Endothelial cell of umbilical vein (primary cell): ENCODE measurements around the gene SH3PXD2A. TPM values are rescaled to one million over a fixed set of nuclear protein-coding genes. Genes with fewer than 3 reads are reported as not detected.

Experiments
- BruUV-seq: library from RNA; stranded (reverse); fragments of 400-500 nt; replicated peaks from 2 replicates; lab custom pipeline; 2021; lab: Mats Ljungman, UMichigan
- CTCF ChIA-PET: fragments of 300-600, 350-600 bp; sonication (Branson Sonifier 250); formaldehyde crosslinking; loops from one replicate; lab custom pipeline; 2021; ENCODE audit warnings: antibody characterized with exemption, inconsistent platforms; lab: Charles Lee
- POLR2A ChIA-PET: fragments of 300-600, 350-600 bp; sonication (Branson Sonifier 250); formaldehyde crosslinking; loops from one replicate; lab custom pipeline; 2021; ENCODE audit warnings: antibody characterized with exemption, inconsistent platforms; lab: Charles Lee
- DNase-seq: peaks from one replicate; pipeline ENCODE4 v3.0.0-alpha.2; 2011; ENCODE audit warnings: low read depth, low spot score
- FAIRE-seq: peaks from 2 replicates; lab custom pipeline; 2011; peaks lifted over from hg19 to GRCh38; lab: Jason Lieb, UNC
- H2AFZ ChIP-seq: 2 replicates; pipeline ENCODE4 v1.6.0; 2012; ENCODE audit warnings: low read depth, low read length, control low read depth, inconsistent platforms
- H3K27ac ChIP-seq: 2 replicates; pipeline ENCODE4 v1.5.1; 2011; ENCODE audit warnings: low read depth, mild to moderate bottlenecking, control low read depth, low read length, moderate library complexity; ENCODE audit not compliant: insufficient read depth
- H3K27me3 ChIP-seq, 2 experiments: 2 replicates each; pipeline versions ENCODE4 v1.6.0 to v1.6.1; 2011; ENCODE audit warnings: low read length in 2 of 2, mixed read lengths in 1 of 2; ENCODE audit not compliant: control insufficient read depth in 2 of 2, insufficient read depth in 2 of 2
- H3K36me3 ChIP-seq, 2 experiments: 2 replicates in 1 of 2; 3 replicates in 1 of 2; pipeline ENCODE4 v1.5.1; 2011; ENCODE audit warnings: low read length in 2 of 2, mild to moderate bottlenecking in 1 of 2, moderate library complexity in 1 of 2; ENCODE audit not compliant: control insufficient read depth in 2 of 2, insufficient read depth in 2 of 2; ENCODE audit errors: extremely low read depth in 1 of 2
- H3K4me1 ChIP-seq: 3 replicates; pipeline ENCODE4 v1.5.1; 2011; ENCODE audit warnings: mild to moderate bottlenecking, low read length; ENCODE audit not compliant: control insufficient read depth, insufficient read depth; ENCODE audit errors: extremely low read depth
- H3K4me2 ChIP-seq: 2 replicates; pipeline ENCODE4 v1.6.1; 2011; ENCODE audit warnings: low read length, control low read depth, mixed read lengths; ENCODE audit not compliant: insufficient read depth
- H3K4me3 ChIP-seq, 3 experiments: fragments of 200-600 bp in 1 of 3; sonication (generic), shearing (Covaris generic) in 1 of 3; replicated peaks in 1 of 3; 2 replicates each; pipeline ENCODE4 v1.5.1; 2011 to 2016; ENCODE audit warnings: control low read depth in 3 of 3, low read length in 3 of 3, mild to moderate bottlenecking in 2 of 3, inconsistent platforms in 1 of 3, low read depth in 1 of 3, moderate library complexity in 1 of 3; ENCODE audit not compliant: insufficient read depth in 1 of 3
- H3K79me2 ChIP-seq: 2 replicates; pipeline ENCODE4 v1.6.0; 2012; ENCODE audit warnings: low read length, inconsistent platforms; ENCODE audit not compliant: control insufficient read depth, insufficient read depth
- H3K9ac ChIP-seq: replicated peaks from 2 replicates; pipeline ENCODE3; 2011; ENCODE audit warnings: low read length, control low read depth; ENCODE audit not compliant: insufficient read depth; ENCODE audit errors: extremely low read depth
- H3K9me1 ChIP-seq: replicated peaks from 3 replicates; pipeline ENCODE4 v1.6.0; 2011; ENCODE audit warnings: mild to moderate bottlenecking, low read length; ENCODE audit not compliant: control insufficient read depth, insufficient read depth; ENCODE audit errors: extremely low read depth
- H3K9me3 ChIP-seq: replicated peaks from 2 replicates; pipeline ENCODE4 v1.5.1; 2012; ENCODE audit warnings: low read length, inconsistent platforms; ENCODE audit not compliant: control insufficient read depth, insufficient read depth
- H4K20me1 ChIP-seq: replicated peaks from 2 replicates; pipeline ENCODE3; 2011; ENCODE audit warnings: mild to moderate bottlenecking, low read length; ENCODE audit not compliant: control insufficient read depth, insufficient read depth; ENCODE audit errors: extremely low read depth
- EZH2 ChIP-seq: IDR thresholded peaks from 2 replicates; pipeline ENCODE4 v1.6.1; 2012; ENCODE audit warnings: borderline replicate concordance, low read depth, mild to moderate bottlenecking, moderate library complexity, low read length, inconsistent platforms; ENCODE audit not compliant: severe bottlenecking
- FOS ChIP-seq: IDR thresholded peaks from 2 replicates; pipeline ENCODE4 v1.6.1; 2011; ENCODE audit warnings: mild to moderate bottlenecking, low read length, moderate library complexity, borderline replicate concordance; ENCODE audit not compliant: insufficient read depth
- dilution Hi-C: fragments of 300-500 bp; cut with MboI; formaldehyde crosslinking; loops from one replicate; pipeline ENCODE4 v1.15.0; 2019; ENCODE audit warnings: low sequenced_read_pairs; ENCODE audit not compliant: extremely low pct_ligation_motif_present
- intact Hi-C: fragments of 100-400 bp; cut with micrococcal nuclease; formaldehyde crosslinking; loops from one replicate; pipeline ENCODE4 v1.10.0; 2022
- polyA plus RNA-seq, 4 experiments: library from polyadenylated mRNA; depleted of rRNA in 3 of 4; stranded (reverse) in 3 of 4; unstranded in 1 of 4; fragments of >200 nt; gene quantifications; 2 replicates each; pipeline versions ENCODE4 v1.2.1 to v1.2.3, GENCODE V29; 2011 to 2012; ENCODE audit warnings: missing spikeins in 1 of 4
- total RNA-seq: library from RNA; stranded (reverse); gene quantifications from 2 replicates; pipeline ENCODE4 v1.2.3, GENCODE V29; 2021
- TF ChIP-seq, protein P1 (sequence below), 2 donors: IDR thresholded peaks; 1 replicate in 1 of 2; 2 replicates in 1 of 2; pipeline ENCODE4 v1.5.1; 2011; ENCODE audit warnings: low read length in 2 of 2, mild to moderate bottlenecking in 2 of 2, moderate library complexity in 2 of 2, control low read depth in 1 of 2, inconsistent platforms in 1 of 2, low read depth in 1 of 2; ENCODE audit not compliant: insufficient read depth in 1 of 2; ENCODE audit errors: extremely low read depth in 1 of 2
- TF ChIP-seq, protein P2 (sequence below): IDR thresholded peaks from 2 replicates; pipeline ENCODE4 v1.6.1; 2011; ENCODE audit not compliant: insufficient read depth, insufficient read length

Gene SH3PXD2A
- total and polyA plus RNA-seq, 2 donors (not counting 3 experiments of a cell fraction or from before 2014, with no cell fraction given) = 1.4 to 5.1 TPM

DNA sequence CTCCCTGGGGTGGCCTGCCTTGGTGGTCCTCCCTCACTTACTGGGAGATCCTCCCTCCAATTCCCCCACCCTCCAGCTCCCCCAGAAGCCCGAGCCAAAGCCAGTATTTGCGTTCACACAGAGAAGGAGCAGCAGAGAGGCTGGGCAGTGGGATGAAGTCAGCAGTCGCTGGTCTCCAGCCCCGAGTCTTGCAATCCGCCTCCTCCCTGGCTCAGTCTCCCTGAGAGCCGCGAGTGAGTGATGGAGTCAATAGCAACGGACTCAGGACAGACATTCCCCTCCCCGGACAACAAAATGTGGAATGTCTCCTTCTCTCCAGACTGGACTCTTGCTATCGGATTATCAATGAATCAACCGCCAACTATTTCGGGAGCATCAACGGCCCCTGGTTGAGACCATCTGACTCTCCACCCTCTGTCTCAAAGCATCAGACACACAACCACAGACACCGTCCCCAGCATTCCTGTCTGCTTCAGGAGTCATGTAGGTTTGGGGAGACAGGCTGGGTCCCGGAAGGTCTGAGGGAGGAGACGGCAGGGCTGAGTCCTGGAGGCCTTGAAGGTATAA lies 178.4 kb downstream of the SH3PXD2A start:
- no peak overlapping the region for H3K27ac ChIP-seq
- no peaks in the 10 kb centered on the region for H4K20me1 ChIP-seq
- H3K9me1 ChIP-seq = no peaks in the 10 kb centered on the region
- FAIRE-seq = no peak
- CTCF ChIA-PET = no interaction called here
- no peak overlapping the region for H3K4me2 ChIP-seq
- TF ChIP-seq, protein P1, sequence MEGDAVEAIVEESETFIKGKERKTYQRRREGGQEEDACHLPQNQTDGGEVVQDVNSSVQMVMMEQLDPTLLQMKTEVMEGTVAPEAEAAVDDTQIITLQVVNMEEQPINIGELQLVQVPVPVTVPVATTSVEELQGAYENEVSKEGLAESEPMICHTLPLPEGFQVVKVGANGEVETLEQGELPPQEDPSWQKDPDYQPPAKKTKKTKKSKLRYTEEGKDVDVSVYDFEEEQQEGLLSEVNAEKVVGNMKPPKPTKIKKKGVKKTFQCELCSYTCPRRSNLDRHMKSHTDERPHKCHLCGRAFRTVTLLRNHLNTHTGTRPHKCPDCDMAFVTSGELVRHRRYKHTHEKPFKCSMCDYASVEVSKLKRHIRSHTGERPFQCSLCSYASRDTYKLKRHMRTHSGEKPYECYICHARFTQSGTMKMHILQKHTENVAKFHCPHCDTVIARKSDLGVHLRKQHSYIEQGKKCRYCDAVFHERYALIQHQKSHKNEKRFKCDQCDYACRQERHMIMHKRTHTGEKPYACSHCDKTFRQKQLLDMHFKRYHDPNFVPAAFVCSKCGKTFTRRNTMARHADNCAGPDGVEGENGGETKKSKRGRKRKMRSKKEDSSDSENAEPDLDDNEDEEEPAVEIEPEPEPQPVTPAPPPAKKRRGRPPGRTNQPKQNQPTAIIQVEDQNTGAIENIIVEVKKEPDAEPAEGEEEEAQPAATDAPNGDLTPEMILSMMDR (IDR thresholded peaks at IDR 0.05; ENCODE audit: extremely low read depth in 1 of 2, insufficient read depth in 1 of 2, low read depth in 1 of 2, low read length in 2 of 2) = no peak
- no peak for TF ChIP-seq FOS
- TF ChIP-seq, protein P2, sequence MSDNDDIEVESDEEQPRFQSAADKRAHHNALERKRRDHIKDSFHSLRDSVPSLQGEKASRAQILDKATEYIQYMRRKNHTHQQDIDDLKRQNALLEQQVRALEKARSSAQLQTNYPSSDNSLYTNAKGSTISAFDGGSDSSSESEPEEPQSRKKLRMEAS = no peak
- no peak for TF ChIP-seq EZH2
- no peak for DNase-seq
- no peaks in the 10 kb centered on the region for H3K79me2 ChIP-seq
- H3K9ac ChIP-seq = no peak overlapping the region
- POLR2A ChIA-PET = no interaction called here
- dilution Hi-C loops = no loop called here
- no peaks in the 10 kb centered on the region for H3K4me1 ChIP-seq
- H3K27me3 ChIP-seq = no peaks in the 10 kb centered on the region
- no peaks in the 10 kb centered on the region for H3K36me3 ChIP-seq
- BruUV-seq = no TSS peak
- no peak overlapping the region for H2AFZ ChIP-seq
- H3K4me3 ChIP-seq = no peak overlapping the region
- H3K9me3 ChIP-seq = no peaks in the 10 kb centered on the region
- intact Hi-C loops = no loop called here
